ENCODE data around the gene ARF1.

ARF1 gene

DNA sequence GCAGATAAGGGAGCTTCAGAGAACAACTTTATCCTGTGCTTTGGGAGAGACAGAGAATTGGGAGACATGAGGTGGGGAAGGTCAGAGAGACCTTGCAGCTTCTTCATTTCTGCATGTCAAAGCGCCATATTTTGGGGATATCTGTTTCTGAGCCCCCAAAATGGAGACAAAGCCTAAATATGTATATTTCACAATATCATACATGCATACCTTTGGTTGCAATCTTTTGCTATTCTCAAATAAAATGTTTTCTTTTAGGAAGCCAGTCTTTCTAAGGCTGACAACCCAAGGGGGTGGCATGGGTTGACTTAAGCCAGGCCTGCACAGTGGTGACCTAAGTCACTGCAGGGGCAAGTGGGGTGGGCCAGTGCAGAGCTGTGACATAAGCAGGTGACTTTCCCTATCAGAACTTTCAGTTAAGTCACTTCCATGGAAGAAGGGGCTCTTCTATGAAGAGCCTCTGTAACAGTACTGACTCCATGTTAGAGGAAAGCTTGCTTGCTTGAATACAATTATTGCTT is 40.5 kb downstream of the ARF1 start:
- no peak for DNase-seq (ENCODE audit: low read depth in 2 of 2)

DNA sequence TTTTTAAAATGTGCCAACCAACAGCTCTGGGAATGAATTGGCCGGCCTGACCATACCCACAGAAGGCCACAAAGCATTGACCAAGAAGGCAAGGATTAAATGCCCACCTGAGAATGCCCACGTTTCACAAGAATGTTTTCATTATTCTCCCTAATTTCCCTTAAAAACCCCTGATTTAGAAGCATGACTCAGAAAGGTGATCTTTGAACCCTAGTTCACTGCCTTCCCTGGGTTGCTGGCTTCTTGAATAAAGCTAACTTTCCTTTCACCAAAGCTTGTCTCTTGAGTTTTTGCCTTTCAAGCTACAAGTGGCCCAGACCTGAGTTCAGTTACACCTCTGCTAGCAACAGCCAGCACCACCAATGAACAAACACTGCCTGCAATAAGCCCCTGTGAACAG is 41.0 kb downstream of the ARF1 start:
- no peak for DNase-seq (ENCODE audit: low read depth in 2 of 2)

DNA sequence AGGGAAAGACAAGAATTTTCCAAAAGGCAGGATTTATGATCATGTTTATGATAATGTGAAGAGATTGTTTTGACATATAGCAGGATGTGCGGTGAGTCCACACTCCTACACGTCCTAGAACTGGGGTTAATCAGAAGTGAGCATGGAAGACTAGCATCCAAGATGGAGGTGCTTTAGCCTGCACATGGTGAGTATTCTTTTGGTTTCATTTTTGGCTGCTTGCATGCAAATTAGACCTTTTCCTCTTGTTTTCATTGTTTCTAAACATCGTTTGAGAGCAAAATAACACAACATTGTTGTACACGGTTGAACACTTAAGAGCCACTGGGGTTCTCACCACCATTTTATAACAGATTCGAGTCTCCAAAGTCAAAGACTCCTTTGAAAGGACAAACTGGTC is 42.7 kb downstream of the ARF1 start:
- DNase-seq (ENCODE audit: low read depth in 2 of 2), result no peak

DNA sequence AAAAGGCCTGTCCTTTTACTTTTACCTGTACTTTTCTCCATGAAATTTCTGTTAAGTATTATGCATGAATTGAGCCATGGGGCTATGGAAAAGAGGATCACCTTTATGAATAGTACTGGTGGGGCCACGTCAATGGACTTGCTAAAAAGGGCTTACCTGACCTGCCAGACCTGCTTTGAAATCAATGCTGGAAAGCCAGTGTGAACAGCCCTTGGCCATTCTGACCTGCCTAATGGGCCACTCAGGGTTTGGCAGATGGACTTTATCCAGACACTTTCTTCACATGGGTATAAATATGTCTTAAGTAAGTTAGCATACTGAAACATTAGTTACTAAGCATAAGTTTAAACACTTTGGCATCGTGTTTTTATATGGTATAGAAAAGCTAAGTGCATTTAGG is 49.3 kb downstream of the ARF1 start:
- no peak for DNase-seq (ENCODE audit: low read depth in 2 of 2)

DNA sequence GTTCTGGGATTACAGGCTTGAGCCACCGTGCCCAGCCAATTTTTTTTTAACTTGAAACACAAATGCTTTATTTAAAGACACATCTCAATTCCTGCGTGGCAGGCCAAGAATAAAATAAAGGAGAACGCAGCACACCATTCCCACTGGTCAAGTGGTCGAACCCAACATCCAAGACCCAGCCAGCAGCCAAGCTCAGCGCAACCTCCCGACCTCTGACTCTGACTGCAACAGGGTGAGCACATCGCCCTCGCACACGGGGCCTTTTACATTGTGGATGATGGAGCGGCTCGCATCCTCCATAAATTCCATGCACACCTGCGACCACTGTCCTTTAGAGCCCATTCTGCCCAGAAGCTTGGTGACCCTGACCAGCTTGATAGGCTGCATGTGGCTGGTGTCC is 52.1 kb downstream of the ARF1 start:
- DNase-seq (ENCODE audit: low read depth in 2 of 2), result no peak

DNA sequence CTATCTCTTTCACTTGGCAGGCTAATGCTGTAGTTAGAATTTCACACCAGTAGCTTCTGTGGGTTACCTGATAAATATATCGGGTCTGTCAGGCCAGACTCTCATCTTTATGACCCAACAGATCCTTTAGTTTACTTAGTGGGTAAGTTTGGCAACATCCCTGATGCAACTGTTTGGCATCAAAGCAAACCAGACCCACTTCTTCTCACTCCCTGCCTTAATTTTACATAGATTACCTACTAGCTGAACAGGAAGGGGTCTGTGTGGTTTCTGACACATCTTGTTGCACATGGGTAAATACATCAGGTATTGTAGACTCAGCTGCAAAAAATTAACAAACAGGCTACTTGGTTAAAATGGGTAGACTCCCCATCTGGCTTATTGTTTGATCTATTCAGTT is 54.4 kb downstream of the ARF1 start:
- DNase-seq (ENCODE audit: low read depth in 2 of 2), result no peak

DNA sequence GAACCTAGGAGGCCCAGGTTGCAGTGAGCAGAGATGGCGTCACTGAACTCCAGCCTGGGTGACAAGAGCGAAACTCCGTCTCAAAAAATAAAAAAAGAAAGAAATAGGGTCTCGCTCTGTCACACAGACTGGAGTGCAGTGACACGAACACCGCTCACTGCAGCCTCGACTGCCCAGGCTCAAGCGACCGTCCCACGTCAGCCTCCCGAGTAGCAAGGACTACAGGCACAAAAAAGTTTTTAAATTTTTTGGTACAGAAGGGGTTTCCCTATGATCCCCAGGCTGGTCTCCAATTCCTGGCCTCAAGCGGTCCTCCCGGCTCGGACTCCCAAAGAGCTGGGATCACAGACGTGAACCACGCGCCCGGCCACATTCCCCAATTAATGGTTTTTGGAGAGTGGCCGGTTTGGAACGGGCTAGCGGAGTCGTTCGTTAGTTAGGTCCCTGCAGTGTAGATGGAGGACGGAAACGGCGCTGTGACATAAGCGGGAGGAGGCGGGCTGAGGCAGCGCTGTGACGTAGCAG is 57.0 kb downstream of the ARF1 start:
- DNase-seq (ENCODE audit: low read depth in 2 of 2), result no peak

DNA sequence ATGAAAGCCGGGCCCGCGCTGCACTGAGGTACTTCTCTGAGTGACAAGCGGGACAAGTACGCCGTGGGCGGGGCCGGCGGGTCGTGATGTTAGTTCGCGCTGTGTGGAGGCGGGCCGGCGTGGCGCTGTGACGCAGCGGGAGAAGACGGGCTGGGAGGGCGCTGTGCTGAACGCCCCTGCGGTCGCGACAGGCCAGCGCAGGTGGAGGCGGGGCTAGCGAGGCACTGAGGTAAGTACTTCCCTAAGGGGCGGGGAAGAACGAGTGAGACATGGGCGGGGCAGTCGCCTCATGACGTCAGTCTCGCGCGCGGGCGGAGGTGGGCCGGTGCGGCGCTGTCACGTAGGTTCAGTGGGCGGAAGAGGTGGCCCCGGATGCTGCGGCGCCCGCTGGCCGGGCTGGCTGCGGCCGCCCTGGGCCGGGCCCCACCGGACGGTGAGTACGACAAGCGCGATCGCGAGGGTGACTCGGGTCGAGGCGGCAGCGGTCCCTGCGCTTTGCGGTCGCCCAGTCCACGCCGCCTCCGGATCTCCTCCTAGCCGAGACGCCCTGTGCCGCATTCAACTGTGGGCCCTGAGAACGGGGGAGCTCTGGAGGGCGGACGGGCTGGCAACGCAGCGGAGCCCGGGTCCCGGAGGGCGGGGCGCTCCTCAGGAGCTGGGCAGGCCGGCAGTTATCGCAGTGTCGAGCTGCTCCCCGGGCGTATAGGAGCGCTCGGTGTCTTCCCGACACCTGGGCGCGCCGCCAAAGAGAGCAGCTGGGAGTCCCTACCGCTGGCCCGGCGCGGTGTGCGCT is 57.6 kb downstream of the ARF1 start, which contains the start of gene GUK1:
Gene GUK1 (plus strand): TSS at position 349 of the 793 bp plus-strand sequence. CDS start 24 bp downstream, at position 373.
- peak; percentile 99 for DNase-seq (ENCODE audit: low read depth in 2 of 2)

DNA sequence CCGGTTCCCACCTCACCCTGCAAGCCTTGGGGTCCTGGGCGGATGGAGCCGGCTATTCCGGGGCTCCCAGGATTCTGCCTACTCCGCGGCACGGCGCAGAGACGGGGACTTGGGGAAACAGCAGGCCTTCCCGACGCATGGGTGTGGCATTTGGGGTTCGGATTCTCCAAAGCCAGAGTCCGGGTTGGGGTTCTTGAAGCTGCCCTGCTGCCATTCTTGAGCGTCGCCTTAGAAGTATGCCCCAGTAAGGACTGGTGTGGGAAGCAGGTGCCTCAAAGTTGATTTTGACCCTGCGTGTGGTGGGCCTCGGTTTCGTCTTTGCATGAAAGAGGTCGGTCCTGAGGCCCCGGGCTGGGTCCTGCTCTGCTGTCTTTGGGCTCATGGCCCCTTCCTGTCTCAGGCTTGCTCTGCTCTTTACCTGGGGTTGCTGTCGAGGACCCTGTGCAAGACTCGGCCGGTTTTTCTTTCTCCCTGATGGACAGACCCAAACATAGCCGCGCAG is 58.3 kb downstream of the ARF1 start:
- DNase-seq (ENCODE audit: low read depth in 2 of 2), result no peak

DNA sequence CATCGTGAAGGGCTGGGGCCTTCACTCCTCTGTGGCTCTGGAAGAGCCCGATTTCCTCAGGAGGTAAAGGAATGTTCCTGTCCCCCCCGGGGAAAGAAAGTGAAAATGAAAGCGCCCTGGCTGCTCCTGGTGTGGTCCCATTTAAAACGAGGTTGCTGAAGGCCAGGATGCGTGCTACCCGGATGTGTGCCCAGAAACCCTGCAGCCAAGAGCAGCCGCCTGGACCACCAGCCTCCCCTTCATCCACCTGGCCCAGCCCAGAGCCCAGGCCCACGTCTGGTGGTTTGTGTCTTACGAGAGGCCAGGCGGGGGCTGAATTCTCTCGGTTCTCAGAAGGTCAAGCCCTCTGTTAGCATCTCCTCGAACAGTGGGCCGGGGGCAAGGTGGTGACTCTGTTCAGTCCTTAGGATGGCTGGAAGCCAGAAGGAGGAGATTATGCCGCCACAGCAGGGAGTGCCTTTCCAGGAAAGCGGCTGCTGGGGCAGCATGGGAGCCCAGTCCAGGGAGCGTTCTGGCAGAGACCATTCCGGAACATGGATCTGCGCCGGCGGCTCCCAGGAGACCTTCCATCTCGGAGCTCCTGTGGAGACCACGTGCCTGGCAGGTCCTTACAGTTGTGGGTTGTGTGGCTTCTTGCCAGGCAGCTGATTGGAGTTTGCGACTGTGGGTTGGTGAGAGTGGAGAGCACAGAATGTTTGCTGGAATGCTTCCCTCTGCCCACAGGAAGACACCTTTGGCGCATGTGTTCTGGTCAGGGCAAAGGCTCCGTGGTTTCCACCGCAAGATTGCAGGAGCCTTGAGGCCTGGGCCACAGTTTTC is 58.9 kb downstream of the ARF1 start:
- peak in 1 of 2 donors; percentile 13 for DNase-seq (ENCODE audit: low read depth in 2 of 2)

DNA sequence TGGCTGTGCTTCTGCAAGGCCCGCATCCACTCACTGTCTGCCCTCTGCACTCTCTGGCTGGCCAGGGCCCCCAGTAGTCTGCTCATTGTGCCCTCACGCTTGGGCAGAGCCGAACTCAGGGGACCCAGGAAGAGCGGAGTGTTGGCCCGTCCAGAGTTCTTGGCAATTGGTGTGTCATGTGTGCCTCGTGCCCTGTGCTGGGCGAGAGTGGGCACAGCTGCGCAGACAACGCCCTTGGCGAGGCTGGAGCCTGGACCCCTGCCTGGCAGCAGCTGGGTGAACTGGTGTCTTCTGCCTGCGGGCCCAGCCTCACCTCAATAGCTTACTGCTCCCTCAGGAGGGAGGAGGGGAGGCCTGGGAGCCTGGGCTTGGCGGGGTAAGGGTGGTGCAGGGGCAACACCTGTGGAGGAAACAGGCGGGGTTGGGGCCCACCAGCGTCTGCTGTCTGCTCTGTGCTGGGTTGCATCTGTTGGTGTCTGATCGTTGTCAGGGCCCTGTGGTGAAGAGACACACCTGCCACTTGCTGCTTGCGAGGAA is 59.7 kb downstream of the ARF1 start:
- DNase-seq (ENCODE audit: low read depth in 2 of 2), result no peak

DNA sequence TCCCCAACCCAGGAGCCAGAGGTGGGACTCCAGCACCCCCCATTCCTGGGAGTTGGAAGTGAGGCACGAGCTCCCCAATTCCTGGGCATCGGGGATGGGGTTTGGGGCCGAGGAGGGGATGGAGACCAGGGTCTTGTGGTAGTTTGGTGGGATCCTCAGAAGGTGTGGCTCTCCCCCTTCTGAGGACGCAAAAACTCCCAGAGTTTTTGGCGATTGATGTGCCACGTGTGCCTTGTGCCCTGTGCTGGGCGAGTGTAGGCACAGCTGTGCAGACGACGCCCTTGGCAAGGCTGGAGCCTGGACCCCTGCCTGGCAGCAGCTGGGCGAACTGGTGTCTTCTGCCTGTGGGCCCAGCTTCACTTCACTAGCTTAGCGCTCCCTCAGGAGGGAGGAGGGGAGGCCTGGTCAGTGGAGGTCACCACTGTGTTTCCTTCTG is 60.2 kb downstream of the ARF1 start:
- no peak for DNase-seq (ENCODE audit: low read depth in 2 of 2)

DNA sequence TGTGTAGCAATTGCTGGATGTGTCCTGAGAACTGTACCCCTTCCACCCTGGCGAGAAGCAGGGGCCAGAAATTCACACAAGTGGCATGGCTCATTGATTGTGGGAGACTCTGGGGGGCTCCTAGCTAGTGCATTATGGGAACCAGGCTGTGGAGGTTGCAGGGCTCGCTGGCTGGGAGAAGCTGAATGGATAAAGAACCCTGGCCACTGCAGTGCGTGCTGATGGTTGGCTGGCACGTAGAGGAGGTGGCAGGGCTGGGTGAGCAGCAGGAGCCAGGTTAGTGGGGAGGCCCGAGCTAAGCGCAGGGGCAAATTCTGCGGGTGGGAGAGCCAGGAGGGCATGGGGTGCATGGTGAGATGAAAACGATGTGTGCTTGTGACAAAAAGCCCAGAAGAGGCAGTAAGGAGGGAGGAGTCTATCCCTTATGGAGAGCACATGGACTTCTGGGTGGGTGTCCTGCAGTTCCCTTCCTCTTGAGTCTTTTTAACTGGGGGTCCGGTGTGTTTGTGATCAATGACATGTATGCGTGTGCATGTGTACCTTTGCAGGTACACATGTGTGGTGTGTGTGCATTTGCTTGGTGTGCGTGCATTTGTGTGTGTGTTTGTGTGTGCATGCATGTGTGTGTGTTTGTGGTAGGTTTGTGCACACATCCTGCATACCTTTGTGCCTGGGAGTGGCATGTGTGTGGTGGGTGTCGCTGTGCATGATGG is 61.1 kb downstream of the ARF1 start:
- DNase-seq (ENCODE audit: low read depth in 2 of 2), result no peak

DNA sequence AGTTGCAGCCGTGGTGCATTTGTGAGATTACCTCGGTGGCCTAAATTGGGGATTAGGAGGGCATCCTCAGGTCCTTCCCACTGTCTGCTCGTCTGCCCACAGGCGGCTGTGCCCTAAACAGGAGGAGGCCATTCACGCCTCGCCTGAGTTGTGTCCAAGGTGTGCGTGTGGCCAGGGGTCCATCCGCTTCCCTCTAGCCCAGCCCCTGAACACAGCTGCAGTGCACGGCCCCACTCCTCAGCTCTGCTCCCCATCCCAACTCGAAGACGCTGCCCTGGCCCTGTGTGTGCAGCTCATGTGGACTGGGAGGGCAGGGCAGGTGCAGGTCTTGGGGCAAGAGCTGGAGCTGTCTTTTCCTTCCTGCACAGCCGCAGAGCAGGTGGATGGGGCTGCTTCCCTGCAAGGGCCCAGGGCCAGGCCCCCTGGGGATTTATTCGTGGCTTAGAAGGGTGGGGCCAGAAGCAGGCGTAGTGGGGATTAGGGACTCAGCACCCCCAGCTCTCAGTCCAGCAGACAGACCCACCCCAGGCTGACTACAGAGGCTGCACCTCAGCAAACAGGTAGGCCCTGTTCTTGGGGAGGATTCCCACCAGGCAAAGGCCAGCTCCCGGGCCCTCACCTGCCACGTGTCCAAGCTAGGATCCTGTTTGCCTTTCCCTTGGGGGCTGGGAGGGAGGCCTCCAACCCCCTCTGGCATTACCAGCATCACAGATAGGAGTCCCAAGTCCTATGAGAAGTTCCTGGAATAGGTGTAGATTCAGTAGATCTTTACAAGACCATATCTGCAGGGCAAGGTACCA is 61.9 kb downstream of the ARF1 start:
- no peak for DNase-seq (ENCODE audit: low read depth in 2 of 2)

DNA sequence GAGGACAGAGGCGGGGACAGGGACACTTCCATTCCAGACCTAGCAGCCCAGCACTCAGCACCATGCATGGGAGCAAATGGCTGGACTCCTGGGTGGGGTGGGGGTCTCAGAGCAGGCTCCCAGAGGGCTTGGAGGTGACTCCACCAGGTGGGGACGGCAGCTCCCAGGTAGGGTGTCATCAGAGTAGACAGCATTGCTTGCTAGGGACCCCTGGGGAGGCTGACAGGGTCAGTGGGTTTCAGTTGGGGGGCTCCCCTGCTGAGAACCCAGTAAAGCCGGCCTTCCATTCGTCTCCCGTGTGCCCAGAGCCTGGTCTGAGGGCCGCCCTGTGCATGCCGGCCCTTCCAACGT is 62.5 kb downstream of the ARF1 start:
- DNase-seq (ENCODE audit: low read depth in 2 of 2), result no peak

DNA sequence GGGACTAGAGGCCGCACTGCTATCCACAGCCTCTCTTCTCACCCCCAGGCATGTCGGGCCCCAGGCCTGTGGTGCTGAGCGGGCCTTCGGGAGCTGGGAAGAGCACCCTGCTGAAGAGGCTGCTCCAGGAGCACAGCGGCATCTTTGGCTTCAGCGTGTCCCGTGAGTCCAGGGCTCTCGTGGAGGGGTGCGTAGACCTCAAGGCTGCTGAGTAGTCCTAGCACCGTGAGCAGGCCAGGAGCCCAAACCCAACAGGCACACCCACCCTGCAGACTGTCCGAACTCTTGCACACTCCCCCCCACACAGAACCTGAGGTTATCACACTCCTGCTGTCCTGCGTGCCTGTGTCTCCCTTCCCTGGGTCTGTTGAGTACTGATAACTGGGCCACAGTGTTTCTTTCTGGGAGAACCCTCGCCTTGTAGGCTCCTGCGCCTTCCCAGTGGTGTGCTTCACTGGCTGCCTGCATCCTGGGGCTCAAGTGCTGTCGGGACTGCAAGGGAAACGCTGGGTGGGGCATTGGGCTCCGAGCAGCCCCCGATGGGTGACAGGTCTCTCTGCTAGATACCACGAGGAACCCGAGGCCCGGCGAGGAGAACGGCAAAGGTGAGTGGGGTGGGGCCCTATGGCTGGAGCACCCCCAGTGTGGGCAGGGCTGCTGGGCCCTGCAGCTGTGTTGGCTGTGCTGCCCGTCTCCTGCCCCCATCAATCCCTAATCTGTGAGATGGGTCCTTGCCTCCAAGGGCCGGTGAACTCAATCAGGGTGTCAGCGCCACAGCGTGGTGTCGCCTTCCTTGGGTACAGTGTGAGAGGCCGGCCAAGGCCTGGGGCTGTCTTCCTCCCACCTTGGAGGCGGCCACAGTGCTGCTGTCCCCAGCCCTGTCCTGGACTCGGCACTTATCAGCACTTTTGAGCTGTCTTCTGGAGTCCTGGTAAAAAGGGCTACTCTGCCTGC is 63.2 kb downstream of the ARF1 start:
- no peak for DNase-seq (ENCODE audit: low read depth in 2 of 2)

DNA sequence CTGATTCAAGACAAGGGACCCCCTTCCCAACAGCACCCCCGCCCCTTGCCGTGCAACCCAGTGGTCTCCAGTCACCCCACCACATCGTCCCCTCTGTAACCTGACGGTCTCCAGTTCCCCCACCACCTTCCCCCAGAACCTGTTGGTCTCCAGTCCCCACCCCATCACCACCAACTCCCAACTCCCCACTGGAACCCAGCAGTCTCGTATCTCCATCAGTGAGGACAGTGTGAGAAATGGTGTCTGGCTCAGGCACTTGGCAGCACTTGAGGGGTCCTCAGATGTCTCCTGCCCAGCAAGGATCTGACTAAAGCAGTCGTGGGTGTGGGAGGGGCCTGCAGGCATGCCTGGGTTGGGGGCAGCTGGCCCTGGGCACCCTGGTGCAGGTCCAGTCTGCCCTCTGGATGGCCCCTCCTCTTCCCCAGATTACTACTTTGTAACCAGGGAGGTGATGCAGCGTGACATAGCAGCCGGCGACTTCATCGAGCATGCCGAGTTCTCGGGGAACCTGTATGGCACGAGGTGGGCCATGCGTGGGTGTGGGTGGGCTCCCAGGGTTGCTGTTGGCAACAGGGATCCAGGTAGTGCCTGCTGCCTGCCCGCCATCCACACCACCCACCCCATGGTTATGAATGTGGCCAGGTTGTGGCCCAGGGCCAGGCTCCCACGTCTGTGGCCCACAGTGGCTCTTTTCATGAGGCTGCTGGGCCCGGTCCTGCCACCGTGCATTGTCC is 64.1 kb downstream of the ARF1 start:
- no peak for DNase-seq (ENCODE audit: low read depth in 2 of 2)

DNA sequence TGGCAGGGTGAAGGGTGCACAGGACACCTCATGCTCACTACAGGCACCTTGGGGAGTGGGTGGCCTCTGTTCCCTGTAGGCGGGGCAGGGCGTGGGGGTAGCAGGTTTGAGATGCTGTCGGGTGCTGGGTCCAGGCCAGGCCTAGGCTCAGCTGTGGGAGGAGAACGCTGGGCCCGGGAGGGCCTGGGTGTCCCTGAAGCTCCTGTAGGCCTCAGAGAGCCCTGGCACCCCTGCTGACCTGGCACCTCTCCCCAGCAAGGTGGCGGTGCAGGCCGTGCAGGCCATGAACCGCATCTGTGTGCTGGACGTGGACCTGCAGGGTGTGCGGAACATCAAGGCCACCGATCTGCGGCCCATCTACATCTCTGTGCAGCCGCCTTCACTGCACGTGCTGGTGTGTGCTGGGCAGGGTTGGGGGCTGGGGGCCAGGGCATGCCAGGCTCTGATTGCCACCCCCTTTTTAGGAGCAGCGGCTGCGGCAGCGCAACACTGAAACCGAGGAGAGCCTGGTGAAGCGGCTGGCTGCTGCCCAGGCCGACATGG is 64.7 kb downstream of the ARF1 start:
- no peak for DNase-seq (ENCODE audit: low read depth in 2 of 2)

DNA sequence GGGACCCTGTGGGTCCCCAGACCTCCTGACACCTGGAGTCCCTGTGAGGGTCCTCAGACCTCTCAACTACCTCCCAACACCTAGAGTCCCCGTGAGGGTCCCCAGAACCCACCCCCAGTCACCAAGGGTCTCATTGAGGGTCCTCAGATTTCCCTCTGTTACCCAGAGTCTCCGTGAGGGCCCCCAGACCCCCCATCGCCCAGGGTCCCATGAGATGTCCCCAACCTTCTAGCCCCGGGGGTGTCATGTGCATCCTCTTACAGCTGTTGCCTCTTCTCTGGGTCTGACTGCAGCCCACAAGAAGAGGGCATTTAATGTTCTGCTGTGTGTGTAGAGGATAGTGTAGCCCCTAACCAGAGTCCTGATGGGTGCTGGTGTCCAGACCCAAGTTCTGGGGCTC is 65.3 kb downstream of the ARF1 start:
- DNase-seq (ENCODE audit: low read depth in 2 of 2), result no peak
